COR-L47 (cell line): ENCODE data around the gene ZNF292.
"Not testable (repeated sequence)": the region's sequence is repeated elsewhere in the genome, so short reads cannot be mapped to it uniquely, and the experiment has no call there.

Experiments used
- DNase-seq: peaks from one replicate; lab custom pipeline; 2025; lab: John Stamatoyannopoulos, UW

ZNF292 gene

DNA sequence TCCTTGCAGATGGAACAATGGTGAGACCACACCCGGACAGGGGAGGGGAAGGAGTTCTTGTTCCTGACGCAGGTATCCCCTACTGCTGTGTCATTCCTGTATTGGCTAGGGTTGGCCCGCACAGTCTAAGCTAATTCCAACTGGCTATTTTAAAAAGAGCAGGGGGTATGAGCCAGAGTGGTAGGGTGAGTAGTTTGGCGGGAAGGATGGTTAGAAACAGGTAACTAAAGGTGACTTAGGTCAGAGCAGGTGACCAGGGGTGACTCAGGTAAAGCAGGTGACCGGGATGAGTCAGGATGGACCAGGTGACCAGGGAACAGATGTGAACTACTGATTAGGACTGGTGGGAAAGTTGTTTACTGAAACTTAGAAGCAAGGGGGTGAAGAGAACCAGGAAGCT is 58.0 kb downstream of the ZNF292 start:
- no peak for DNase-seq

- DNase-seq: no peak
Measured at GRCh38 chr6:87214831-87215230, 59.5 kb downstream of the ZNF292 start.

DNA sequence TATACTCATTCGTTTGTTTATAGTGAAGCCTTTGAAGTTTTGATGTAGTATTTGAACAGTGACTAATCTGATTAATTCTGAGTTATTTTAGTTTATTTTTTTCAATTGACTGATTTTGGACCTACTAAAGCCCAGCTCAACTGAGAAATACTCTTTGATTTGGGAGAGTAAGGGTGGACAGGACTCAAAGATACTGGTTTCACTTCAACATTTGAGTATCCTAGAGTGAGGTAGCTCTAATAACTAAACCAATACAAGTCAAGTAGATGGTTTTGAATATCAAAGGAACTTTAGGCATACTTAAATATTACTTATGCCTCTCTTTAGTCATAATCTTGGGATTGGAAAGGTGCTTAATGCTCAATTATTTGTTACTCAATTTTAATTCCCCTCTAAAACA is 65.6 kb downstream of the ZNF292 start:
- DNase-seq: no peak

- no peak for DNase-seq
Measured at GRCh38 chr6:87222676-87223075, 67.3 kb downstream of the ZNF292 start.

DNA sequence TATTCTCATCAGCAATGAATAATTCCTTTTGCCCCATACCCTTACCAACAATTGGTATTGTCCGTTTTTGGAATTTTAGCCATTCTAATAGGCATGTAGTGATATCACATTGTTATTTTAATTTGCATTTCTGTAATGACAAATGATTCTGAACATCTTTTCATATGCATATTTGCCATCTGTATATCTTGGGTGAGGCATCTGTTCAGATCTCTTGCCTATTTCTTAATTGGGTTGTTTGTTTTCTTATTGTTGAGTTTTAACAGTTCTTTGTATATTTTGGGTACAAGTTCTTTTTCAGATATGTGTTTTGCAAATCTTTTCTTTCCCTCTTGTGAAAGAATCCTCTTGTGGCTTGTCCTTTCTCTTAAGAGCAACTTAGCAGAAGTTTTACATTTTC is 69.6 kb downstream of the ZNF292 start:
- DNase-seq: no peak

DNA sequence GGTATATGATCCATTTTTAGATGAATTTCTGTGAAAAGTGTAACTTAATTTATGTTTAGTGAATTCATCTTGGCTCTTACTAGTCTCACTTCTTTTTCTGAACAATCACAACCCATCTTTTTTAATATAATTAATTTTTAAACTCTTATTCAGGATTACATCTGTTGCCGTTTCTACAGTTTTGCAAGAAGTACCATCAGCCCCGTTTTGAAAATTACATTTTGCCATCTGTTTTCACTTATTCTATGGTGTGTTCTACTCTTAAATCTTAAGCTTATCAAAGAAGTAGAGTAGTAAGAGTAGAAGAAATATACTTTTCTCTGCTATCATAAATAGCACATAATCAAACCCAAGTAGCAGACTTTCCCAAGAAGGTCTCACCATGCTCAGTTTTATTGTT is 70.1 kb downstream of the ZNF292 start:
- no peak for DNase-seq

- no peak for DNase-seq
Measured at GRCh38 chr6:87225937-87226336, 70.6 kb downstream of the ZNF292 start.

DNA sequence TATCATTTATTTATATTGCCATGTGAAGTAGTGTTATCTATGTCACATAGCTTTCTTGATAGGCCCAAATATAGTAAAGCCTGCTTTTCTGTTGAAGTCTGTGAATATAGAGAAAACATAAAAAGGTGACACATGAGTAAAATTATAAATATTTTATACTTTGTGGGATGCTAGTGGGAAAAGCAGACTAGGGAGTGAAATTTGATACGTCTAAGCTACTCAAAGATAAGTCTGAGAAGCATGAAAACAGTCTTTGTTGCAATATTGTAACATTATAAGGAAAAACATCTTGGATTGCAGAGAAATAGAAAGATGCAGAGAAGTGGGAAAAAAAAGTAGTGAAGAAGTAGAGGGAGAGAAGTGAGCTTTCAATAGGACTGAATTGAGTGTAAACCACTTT is 75.4 kb downstream of the ZNF292 start:
- DNase-seq: no peak

DNA sequence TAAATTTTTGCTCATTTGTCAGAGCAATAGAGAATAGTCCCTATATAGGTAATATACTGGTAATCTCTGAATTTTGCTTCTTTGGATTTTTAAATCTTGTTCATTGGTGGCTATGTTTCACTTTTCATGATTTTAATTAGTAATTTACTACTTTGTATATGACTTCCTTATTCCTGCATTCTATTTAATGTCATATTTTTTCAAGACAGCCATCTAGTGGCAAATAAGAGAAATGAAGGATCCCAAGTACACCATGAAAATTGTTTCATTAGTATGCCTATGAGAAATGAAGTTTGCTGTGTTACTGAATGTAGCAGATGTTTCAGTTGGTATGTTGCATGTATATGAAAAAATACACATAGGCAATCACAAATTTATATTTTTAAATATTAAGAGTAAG is 82.4 kb downstream of the ZNF292 start:
- no peak for DNase-seq

- not testable (repeated sequence) for DNase-seq
Measured at GRCh38 chr6:87239098-87239635, 83.8 kb downstream of the ZNF292 start.

DNA sequence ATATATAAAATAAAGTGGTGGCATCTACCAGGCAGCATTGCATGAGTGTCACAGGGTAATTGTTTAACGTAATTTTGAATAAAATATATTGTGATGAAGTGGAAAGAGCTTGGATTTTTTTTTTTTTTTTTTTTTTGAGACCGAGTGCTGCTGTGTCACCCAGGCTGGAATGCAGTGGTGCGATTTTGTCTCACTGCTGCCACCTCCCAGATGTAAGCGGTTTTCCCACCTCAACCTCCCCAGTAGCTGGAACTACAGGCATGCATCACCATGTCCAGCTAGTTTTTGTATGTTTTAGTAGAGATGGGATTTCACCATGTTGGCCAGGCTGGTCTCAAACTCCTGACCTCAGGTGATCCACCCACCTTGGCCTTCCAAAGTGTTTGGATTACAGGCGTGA is 85.9 kb downstream of the ZNF292 start:
- DNase-seq: no peak

- no peak for DNase-seq
Measured at GRCh38 chr6:87242311-87242710, 86.9 kb downstream of the ZNF292 start.

GRCh38 chr6:87243812-87244211 is 88.4 kb downstream of the ZNF292 start:
- no peak for DNase-seq

- DNase-seq: no peak
Measured at GRCh38 chr6:87244380-87244779, 89.0 kb downstream of the ZNF292 start.

GRCh38 chr6:87250019-87250418 is 94.7 kb downstream of the ZNF292 start:
- no peak for DNase-seq

GRCh38 chr6:87251225-87251624 is 95.9 kb downstream of the ZNF292 start:
- DNase-seq: no peak

GRCh38 chr6:87251725-87252124 is 96.4 kb downstream of the ZNF292 start:
- DNase-seq: no peak

DNA sequence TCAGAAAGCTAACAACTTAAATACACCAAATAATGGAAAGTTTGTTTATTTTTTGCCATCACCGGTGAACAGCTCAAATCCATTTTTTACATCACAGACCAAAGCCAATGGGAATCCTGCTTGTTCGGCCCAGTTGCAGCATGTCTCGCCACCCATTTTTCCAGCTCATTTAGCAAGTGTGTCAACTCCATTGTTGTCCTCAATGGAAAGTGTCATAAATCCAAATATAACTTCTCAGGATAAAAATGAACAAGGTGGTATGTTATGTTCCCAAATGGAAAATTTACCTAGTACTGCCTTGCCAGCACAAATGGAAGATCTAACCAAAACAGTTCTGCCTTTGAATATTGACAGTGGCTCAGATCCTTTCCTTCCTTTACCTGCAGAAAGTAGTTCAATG is 101.7 kb downstream of the ZNF292 start:
- DNase-seq: no peak

DNA sequence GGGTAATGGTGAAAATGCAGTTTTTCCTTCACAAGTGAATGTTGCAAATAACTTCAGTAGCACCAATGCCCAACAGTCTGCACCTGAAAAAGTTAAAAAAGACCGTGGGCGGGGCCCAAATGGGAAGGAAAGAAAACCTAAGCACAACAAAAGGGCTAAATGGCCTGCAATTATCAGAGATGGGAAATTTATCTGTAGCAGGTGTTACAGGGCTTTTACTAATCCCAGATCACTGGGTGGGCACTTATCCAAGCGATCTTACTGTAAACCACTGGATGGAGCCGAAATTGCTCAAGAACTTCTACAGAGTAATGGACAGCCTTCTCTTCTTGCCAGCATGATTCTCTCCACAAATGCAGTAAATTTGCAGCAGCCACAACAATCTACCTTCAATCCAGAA is 102.2 kb downstream of the ZNF292 start:
- peak; percentile 61 for DNase-seq

DNA sequence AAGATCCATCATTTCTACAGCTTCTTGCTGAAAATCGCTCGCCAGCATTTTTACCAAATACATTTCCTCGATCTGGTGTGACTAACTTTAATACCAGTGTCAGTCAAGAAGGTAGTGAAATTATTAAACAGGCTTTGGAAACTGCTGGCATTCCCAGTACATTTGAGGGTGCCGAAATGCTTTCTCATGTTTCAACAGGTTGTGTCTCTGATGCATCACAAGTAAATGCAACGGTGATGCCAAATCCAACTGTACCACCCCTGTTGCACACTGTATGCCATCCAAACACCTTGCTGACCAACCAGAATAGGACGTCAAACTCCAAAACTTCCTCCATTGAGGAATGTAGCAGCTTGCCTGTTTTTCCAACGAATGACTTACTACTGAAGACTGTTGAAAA is 102.6 kb downstream of the ZNF292 start:
- DNase-seq: no peak

DNA sequence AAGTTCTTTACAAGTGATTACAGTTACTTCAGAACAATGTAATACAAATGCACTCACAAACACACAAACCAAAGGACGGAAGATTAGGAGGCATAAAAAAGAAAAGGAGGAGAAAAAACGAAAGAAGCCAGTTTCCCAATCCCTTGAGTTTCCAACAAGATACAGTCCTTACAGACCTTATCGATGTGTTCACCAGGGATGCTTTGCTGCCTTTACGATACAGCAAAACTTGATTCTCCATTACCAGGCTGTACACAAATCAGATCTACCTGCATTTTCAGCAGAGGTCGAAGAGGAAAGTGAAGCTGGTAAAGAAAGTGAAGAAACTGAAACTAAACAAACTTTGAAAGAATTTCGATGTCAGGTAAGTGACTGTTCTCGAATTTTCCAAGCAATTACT is 104.4 kb downstream of the ZNF292 start:
- DNase-seq: no peak

GRCh38 chr6:87261534-87261933 is 106.2 kb downstream of the ZNF292 start:
- DNase-seq: no peak

DNA sequence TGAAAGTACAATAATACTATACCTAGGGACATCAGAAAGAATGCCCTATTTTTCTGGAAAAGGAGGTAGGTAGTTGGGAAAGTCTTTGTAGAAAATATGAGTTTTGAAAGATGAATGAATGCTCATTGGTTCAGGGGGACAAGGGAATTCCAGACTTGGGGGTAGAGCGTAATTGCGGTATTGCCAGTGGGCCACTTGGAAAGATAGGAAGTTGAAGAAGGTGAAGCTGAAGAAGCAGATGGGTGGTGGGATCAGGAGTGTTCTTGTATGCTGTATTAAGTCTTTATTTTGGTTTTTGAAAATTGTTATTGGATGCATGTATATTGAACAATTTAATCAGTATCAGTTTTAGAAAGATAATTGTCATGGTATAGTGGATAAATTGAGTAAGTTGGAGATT is 109.1 kb downstream of the ZNF292 start:
- DNase-seq: no peak

DNA sequence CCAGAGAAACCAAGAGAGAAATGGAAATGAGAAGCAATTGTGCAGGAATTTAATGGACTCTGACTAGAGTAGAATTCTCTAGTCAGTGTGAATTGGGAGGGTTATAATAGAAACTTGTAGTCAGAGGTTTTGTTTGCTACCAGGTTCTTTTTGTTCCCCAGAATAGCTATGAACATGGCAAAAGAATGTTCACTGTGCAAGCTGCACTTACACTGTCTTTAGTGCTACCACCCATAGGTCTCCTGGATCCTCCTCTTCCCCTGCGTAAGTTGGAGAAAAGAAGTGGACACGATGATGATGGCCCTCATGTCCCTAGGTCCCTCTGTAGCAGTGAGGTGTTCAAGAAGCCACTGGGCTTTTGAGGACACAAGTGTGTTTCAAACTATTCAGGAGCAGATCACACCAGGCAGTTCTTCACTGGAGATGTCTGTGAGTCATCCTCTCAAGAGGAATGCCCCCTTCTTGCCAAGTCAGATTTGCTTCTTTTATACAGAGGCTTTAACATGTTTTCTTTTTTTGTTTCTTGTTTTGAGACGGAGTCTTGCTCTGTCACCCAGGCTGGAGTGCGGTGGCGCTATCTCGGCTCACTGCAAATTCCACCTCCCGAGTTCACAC is 119.4 kb downstream of the ZNF292 start:
- DNase-seq: no peak
